K562 (cell line): ENCODE data around the gene MGAT4C. TPM values are rescaled to one million over a fixed set of nuclear protein-coding genes. Genes with fewer than 3 reads are reported as not detected.

Experiments used
- ATAC-seq: fragments of 200-7000 bp; cut with Tn5 transposase; 3 replicates; pipeline ENCODE4 v1.9.1; 2020; ENCODE audit warnings: moderate library complexity
- BruUV-seq: library from RNA; stranded (reverse); fragments of 400-500 nt; replicated peaks from 2 replicates; lab custom pipeline; 2021; lab: Mats Ljungman, UMichigan
- CTCF ChIA-PET: fragments of 300-600 bp; formaldehyde crosslinking; extraction: SDS; loops from one replicate; lab custom pipeline; 2021; ENCODE audit warnings: low intra/inter-chr PET ratio; lab: Yijun Ruan, JAX
- POLR2A ChIA-PET: fragments of 300-600, 350-650 bp; sonication (Branson Sonifier 250); formaldehyde crosslinking; extraction: SDS; loops from one replicate; lab custom pipeline; 2021; ENCODE audit warnings: antibody characterized with exemption, inconsistent platforms; lab: Yijun Ruan, JAX
- DNase-seq, 4 experiments: peaks; one replicate each; pipeline versions ENCODE4 v3.0.0 to v3.0.0-alpha.2; 2011 to 2018; ENCODE audit warnings: low spot score in 3 of 4, mixed read lengths in 3 of 4; ENCODE audit errors: extremely low read depth in 1 of 4
- FAIRE-seq: peaks from 2 replicates; lab custom pipeline; 2011; peaks lifted over from hg19 to GRCh38; lab: Jason Lieb, UNC
- H2AFZ ChIP-seq: 2 replicates; pipeline ENCODE4 v1.6.0; 2011; ENCODE audit warnings: low read depth, low read length, control low read depth, inconsistent platforms
- H3K27ac ChIP-seq: fragments of 200-600 bp; 3 replicates; pipeline ENCODE4 v1.8.0; 2011; ENCODE audit warnings: low read depth, mild to moderate bottlenecking, control low read depth, inconsistent platforms, low read length, moderate library complexity, mixed read lengths; ENCODE audit errors: extremely low read depth
- H3K27me3 ChIP-seq, 2 experiments: fragments of 300-600 bp in 1 of 2; 2 replicates in 1 of 2; 3 replicates in 1 of 2; pipeline versions ENCODE4 v1.6.0 to v1.8.0; 2011; ENCODE audit warnings: inconsistent platforms in 2 of 2, low read length in 2 of 2, mild to moderate bottlenecking in 1 of 2, mixed read lengths in 1 of 2, moderate library complexity in 1 of 2; ENCODE audit not compliant: control insufficient read depth in 2 of 2, insufficient read depth in 2 of 2
- H3K36me3 ChIP-seq: fragments of 300-600 bp; 3 replicates; pipeline ENCODE4 v1.8.0; 2011; ENCODE audit warnings: mild to moderate bottlenecking, low read length, inconsistent platforms; ENCODE audit not compliant: control insufficient read depth, insufficient read depth
- H3K4me1 ChIP-seq, 2 experiments: fragments of 200-600 bp in 1 of 2; replicated peaks in 1 of 2; 2 replicates in 1 of 2; 3 replicates in 1 of 2; pipeline versions ENCODE4 v1.5.1 to v1.8.0; 2011; ENCODE audit warnings: inconsistent platforms in 2 of 2, low read length in 2 of 2, mild to moderate bottlenecking in 1 of 2, mixed read lengths in 1 of 2, moderate library complexity in 1 of 2; ENCODE audit not compliant: control insufficient read depth in 2 of 2, insufficient read depth in 2 of 2
- H3K4me2 ChIP-seq: 2 replicates; pipeline ENCODE4 v1.6.1; 2011; ENCODE audit warnings: low read length, control low read depth, inconsistent platforms, mixed read lengths; ENCODE audit not compliant: insufficient read depth
- H3K4me3 ChIP-seq: fragments of 200-600 bp; sonication (generic), shearing (Covaris generic); 2 replicates; pipeline ENCODE4 v1.5.1; 2016; ENCODE audit warnings: control low read depth, inconsistent platforms
- H3K79me2 ChIP-seq: fragments of 200-600 bp; 3 replicates; pipeline ENCODE4 v1.8.0; 2011; ENCODE audit warnings: low read length, inconsistent platforms; ENCODE audit not compliant: control insufficient read depth, insufficient read depth
- H3K9ac ChIP-seq, 2 experiments: 2 replicates each; pipeline versions ENCODE4 v1.6.0 to v1.6.1; 2011; ENCODE audit warnings: low read depth in 2 of 2, low read length in 2 of 2, control low read depth in 1 of 2, inconsistent platforms in 1 of 2, mild to moderate bottlenecking in 1 of 2, mixed read lengths in 1 of 2; ENCODE audit not compliant: insufficient read depth in 1 of 2
- H3K9me1 ChIP-seq: one replicate; pipeline ENCODE4 v1.6.0; 2011; ENCODE audit warnings: inconsistent platforms, mild to moderate bottlenecking, low read length, moderate library complexity; ENCODE audit not compliant: control insufficient read depth, insufficient read depth
- H3K9me3 ChIP-seq: replicated peaks from 2 replicates; pipeline ENCODE4 v1.5.1; 2011; ENCODE audit warnings: low read depth, low read length, inconsistent platforms; ENCODE audit not compliant: control insufficient read depth, insufficient read depth
- H4K20me1 ChIP-seq: replicated peaks from 2 replicates; pipeline ENCODE4 v1.6.1; 2011; ENCODE audit warnings: low read length, inconsistent platforms, mixed read lengths; ENCODE audit not compliant: control insufficient read depth, insufficient read depth
- ATF7 ChIP-seq: fragments of 450-650 bp; IDR thresholded peaks from 2 replicates; pipeline ENCODE4 v1.7.1; 2014; ENCODE audit warnings: mild to moderate bottlenecking, moderate library complexity
- BRD9 ChIP-seq: fragments of 450-650 bp; IDR thresholded peaks from 2 replicates; pipeline ENCODE4 v1.6.1; 2018; ENCODE audit warnings: low read depth; ENCODE audit not compliant: partially characterized antibody
- DDX20 ChIP-seq: fragments of 450-650 bp; IDR thresholded peaks from 2 replicates; pipeline ENCODE4 v1.6.1; 2016; ENCODE audit warnings: missing genetic modification characterization, low read depth, mild to moderate bottlenecking, missing compliant biosample characterization, moderate library complexity
- HDAC1 ChIP-seq, 2 experiments: fragments of 450-650 bp; IDR thresholded peaks; 2 replicates each; pipeline ENCODE4 v1.6.1; 2016 to 2017; ENCODE audit warnings: inconsistent platforms in 1 of 2, mild to moderate bottlenecking in 1 of 2, moderate library complexity in 1 of 2
- HDAC2 ChIP-seq: fragments of 450-650 bp; IDR thresholded peaks from 2 replicates; pipeline ENCODE4 v1.6.1; 2016; ENCODE audit warnings: mild to moderate bottlenecking
- MAFG ChIP-seq: fragments of 450-650 bp; conservative IDR thresholded peaks from 2 replicates; pipeline ENCODE4 v1.6.1; 2016; ENCODE audit warnings: missing genetic modification characterization, missing compliant biosample characterization
- ZC3H11A ChIP-seq: IDR thresholded peaks from 2 replicates; pipeline ENCODE4 v1.6.1; 2012; ENCODE audit warnings: low read depth, low read length, improper control_type of control experiment
- ZKSCAN8 ChIP-seq: fragments of 200-800 bp; sonication (Bioruptor generic); IDR thresholded peaks from 2 replicates; pipeline ENCODE4 v1.6.1; 2016; ENCODE audit warnings: missing genetic modification characterization, missing compliant biosample characterization
- ZNF134 ChIP-seq: fragments of 250-450 bp; sonication (Bioruptor Pico); conservative IDR thresholded peaks from 2 replicates; pipeline ENCODE4 v1.4.0; 2020
- WGBS: fragments of 100-300 bp; shearing (Covaris generic); methylation state at CpG from one replicate; pipeline ENCODE4 v1.1.6; 2016; ENCODE audit warnings: low coverage, mixed read lengths; ENCODE audit not compliant: insufficient coverage; ENCODE audit errors: missing lambda C conversion rate; 5-methylcytosine and 5-hydroxymethylcytosine counted together
- in situ Hi-C: fragments of 300-500 bp; cut with MboI; formaldehyde crosslinking; loops from 4 replicates; pipeline ENCODE4 v1.15.0; 2018; ENCODE audit warnings: inconsistent platforms, mixed read lengths
- intact Hi-C: fragments of 100-400 bp; cut with micrococcal nuclease; formaldehyde crosslinking; loops from 2 replicates; pipeline ENCODE4 v1.14.2; 2022
- polyA plus RNA-seq, 8 experiments: library from polyadenylated mRNA; depleted of rRNA in 4 of 8; stranded (reverse) in 5 of 8; unstranded in 3 of 8; fragments of >200 nt; fragmentation: Nextera tagmentation in 2 of 8; fragmentation: Illumina TruSeq in 1 of 8; extraction: Ambion mirVana in 2 of 8; extraction: Trizol in 1 of 8; gene quantifications; 2 replicates each; pipeline versions ENCODE4 v1.2.1 to v1.2.3, GENCODE V29; 2011 to 2014; ENCODE audit warnings: inconsistent platforms in 1 of 8, missing spikeins in 1 of 8
- total RNA-seq, 7 experiments: library from RNA; depleted of rRNA in 6 of 7; stranded (reverse); fragments of >200 nt in 6 of 7; fragmentation: Illumina TruSeq in 2 of 7; extraction: Trizol in 2 of 7; gene quantifications; 2 replicates each; pipeline versions ENCODE4 v1.2.1 to v1.2.3, GENCODE V29; 2011 to 2021; ENCODE audit warnings: low replicate concordance in 1 of 7
- TF ChIP-seq, protein P1 (sequence below): fragments of 450-650 bp; formaldehyde crosslinking; IDR thresholded peaks from 2 replicates; pipeline ENCODE4 v1.4.0; 2022; ENCODE audit warnings: missing genetic modification characterization

MGAT4C gene
- total and polyA plus RNA-seq, 9 of the 15 experiments (the other 6 are each of a cell fraction or from before 2014, with no cell fraction given), result not detected

GRCh38 chr12:86261578-86261977, 5.4 kb upstream of the MGAT4C start:
- Histone ChIP-seq H3K9me1 (no peaks in the 10 kb centered on the region), H3K9ac (no peak overlapping the region), H2AFZ (no peak overlapping the region), H4K20me1 (no peaks in the 10 kb centered on the region), H3K9me3 (no peaks in the 10 kb centered on the region), H3K27ac (no peak overlapping the region), H3K4me1 (no peaks in the 10 kb centered on the region), H3K4me3 (no peak overlapping the region), H3K27me3 (no peaks in the 10 kb centered on the region), H3K79me2 (no peaks in the 10 kb centered on the region), H3K36me3 (no peaks in the 10 kb centered on the region), H3K4me2 (no peak overlapping the region)
- intact Hi-C loops (no loop called here), in situ Hi-C loops (no loop called here)
- ATAC-seq (no peak), DNase-seq (no peak), FAIRE-seq (no peak)
- WGBS, result 0% methylated on average over 2 of the region's 2 CpGs
- BruUV-seq, result no TSS peak
- TF ChIP-seq, protein P1, sequence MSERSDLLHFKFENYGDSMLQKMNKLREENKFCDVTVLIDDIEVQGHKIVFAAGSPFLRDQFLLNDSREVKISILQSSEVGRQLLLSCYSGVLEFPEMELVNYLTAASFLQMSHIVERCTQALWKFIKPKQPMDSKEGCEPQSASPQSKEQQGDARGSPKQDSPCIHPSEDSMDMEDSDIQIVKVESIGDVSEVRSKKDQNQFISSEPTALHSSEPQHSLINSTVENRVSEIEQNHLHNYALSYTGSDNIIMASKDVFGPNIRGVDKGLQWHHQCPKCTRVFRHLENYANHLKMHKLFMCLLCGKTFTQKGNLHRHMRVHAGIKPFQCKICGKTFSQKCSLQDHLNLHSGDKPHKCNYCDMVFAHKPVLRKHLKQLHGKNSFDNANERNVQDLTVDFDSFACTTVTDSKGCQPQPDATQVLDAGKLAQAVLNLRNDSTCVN (CRISPR knock-in tag), result no peak
- TF ChIP-seq ATF7, result no peak
- TF ChIP-seq MAFG (tag), result no peak
- TF ChIP-seq DDX20 (tag), result no peak
- no peak for TF ChIP-seq ZNF134 (CRISPR knock-in tag)
- no peak for TF ChIP-seq ZC3H11A
- no peak for TF ChIP-seq HDAC2
- TF ChIP-seq HDAC1 (IDR thresholded peaks at IDR 0.05), result no peak
- no peak for TF ChIP-seq BRD9
- TF ChIP-seq ZKSCAN8 (CRISPR knock-in tag), result no peak
- POLR2A ChIA-PET, result no interaction called here
- CTCF ChIA-PET, result no interaction called here
